RPMI8226 (cell line): ENCODE data around the gene XAB2.
A peak's percentile ranks its signal among the peaks of the same experiment; 100 is the strongest.

Experiments
- DNase-seq: peaks from one replicate; pipeline ENCODE4 v3.0.0-alpha.2; 2015

Gene XAB2

DNA sequence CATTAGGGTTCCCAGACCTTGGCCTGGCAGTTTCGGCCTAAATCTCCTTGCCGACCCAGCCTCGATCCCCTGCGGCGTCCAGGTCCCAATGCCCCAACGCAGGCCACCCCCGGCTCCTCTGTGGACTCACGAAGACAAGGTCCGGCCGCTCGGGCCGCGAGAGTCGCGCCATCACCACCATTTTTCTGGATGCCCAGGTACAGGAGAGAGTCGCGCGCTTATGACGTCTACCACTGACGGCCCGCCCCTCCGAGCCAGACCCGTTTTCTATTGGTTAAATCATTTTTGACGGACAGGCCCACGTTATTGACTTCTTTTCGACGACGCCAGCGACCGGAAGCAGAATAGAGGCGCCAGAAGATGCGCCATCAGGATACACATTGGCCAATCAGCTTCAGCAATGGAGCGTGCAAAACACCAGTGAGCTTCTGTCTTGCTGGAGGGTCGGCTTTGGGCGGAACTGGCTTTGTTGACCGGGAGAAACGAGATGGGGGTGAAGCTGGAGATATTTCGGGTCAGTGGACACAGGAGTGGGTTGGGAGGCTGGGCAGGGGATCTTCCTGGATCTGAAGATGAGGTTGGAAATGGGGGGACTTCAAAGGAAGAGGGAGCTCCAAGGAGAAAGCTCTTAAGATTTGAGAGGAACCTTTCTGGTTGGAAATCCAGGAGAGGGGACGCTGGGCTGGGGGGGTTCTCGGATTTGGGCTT, at the start of gene XAB2, which contains the start of gene PET100:
XAB2 (minus strand) TSS at position 199 of the 708 bp plus-strand sequence; CDS start at position 181, 18 bp downstream.
PET100 (plus strand) TSS at position 447 of the 708 bp plus-strand sequence; CDS start at position 488, 41 bp downstream.
- DNase-seq = peak; percentile 98

DNA sequence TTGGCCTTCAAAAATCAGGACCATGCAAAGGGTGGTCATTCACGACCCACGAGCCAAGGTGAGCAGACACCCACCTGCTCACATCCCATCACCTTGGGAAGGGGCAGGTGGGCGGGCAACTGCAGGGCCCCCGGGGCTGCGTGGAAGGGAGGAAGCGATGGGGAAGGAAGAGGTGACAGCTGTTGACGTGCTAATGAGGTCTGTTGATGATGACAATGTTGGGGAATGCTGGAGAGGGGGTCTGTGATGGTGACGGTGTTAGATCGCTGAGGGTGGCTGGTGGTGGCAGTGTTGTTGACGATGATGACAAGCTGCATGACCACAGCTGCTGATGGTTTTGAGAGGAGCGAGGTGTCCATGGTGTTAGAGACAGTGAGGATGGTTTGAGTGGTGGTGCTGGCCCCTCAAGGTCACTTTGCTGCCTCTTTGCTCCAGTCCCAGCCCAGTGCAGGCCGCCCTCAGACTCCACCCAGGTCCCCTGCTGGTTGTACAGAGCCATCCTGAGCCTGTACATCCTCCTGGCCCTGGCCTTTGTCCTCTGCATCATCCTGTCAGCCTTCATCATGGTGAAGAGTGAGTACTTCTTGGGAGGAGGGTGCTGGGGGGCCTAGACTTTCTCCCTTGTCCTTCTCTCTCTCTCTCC, 48.4 kb upstream of the XAB2 start:
- DNase-seq = no peak

DNA sequence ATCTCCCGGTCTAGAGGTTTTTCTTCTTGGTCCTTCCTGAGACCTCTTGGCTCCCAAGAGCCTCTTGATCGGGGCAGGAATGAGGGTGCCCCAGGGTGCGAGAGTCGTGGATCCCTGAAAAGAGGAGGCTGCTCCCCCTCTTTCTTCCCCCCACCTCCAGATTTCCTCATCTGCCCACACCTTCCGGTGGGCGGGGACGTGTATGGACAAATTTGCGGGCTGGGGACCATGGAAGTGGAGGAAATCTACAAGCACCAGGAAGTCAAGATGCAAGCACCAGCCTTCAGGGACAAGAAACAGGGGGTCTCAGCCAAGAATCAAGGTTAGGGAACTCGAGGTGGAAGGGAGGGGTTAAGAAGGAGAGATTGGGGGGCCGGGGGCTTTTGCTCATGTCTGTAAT, 47.5 kb upstream of the XAB2 start, which contains the start of gene MCEMP1:
MCEMP1 (plus strand) TSS at position 237 of the 400 bp plus-strand sequence; CDS start at position 268, 31 bp downstream.
- no peak for DNase-seq

DNA sequence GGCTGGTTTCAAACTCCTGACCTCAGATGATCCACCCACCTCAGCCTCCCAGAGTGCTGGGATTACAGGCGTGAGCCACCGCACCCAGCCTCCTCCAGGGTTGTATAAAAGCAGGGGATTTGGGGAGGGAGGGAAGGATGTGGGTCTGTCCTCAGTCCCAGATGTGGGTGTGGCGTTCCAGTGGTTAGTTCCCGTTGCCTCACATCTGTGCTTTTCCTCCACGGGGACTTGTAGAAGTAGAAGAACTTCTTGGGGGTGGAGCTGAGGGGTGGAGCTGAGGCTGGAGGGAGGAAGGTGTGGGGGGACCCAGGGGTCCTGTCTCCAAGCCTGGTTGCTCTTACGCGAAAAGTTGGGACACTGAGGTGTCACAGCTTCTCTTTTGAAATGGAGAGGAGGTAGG, 47.0 kb upstream of the XAB2 start:
- DNase-seq = no peak

DNA sequence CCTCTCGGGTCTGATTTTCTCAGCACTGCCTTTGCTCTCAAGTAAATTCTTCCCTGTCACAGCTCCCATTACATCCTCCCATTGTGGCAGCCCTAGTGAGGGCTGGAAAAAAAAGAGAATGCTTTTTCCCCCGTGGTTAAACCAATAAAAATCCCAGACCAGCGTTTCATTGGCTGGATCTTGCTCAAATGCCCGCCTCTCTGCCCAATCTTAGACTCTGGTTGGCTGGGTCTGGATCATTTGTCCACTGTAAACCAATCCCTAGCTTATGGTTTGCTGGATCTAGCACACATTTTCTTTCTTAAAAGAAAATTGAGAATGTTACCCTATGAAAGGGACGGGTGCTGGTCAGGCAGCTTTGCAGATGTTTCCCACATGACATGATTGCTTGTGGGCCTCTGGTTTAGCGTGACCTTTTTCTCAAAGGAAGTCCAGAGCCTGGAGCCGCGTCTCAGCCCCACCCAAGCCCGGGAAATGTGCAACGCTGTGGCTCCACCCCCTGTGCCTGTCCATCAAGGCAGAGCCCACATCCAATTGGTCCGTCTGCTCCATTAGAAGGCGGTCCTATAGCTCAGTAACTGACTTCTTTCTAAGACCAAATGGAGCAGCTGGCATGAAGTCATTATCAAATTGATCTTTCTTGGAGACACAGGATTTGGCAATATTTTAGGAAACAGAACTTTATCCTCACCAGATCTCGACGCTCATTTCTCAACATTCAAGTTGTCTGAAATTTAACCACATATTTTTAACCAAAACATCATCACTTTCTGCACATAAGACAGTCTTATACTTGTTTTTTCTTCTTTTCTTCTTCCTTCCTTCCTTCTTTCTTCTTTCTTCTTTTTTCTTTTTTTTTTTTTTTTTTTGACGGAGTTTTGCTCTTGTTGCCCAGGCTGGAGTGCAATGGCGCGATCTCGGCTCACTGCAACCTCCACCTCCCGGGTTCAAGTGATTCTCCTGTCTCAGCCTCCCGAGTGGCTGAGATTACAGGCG, 45.0 kb upstream of the XAB2 start:
- peak; percentile 89 for DNase-seq

DNA sequence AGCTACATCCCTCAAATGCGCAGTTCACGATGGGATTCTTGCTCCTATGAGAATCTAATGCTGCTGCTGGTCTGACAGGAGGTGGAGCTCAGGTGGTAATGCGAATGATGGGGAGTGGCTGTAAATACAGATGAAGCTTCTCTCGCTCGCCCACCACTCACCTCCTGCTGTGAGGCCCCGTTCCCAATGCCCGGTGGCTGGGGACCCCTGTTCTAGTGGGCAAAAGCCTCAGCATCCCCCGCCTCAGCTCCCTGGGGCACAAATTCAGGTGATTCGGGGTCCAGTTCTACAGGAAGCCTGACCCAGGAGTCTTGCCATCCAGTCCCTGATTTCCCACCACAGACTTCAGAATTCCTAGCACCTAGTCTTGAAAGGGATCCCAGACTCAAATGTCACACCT, 43.2 kb upstream of the XAB2 start:
- DNase-seq = no peak

DNA sequence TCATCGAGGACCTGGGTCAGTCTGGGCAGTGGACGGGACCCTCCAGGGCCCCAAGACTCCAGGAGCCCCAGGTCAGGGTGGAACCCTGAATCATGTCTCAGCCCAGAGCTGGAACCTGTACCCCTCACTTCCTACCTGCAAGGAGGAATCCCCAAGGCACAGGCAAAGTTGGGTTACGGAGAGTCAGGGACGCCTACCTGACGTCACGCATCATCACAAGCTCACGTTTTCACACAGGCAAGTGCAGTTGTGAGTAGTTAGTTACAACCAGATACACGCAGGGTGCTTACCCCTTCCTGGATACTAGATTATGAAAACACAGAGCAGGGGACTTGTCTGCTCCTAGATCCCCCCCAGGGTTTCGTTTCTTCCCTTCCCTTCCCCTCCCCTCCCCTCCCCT, 41.4 kb upstream of the XAB2 start:
- no peak for DNase-seq

DNA sequence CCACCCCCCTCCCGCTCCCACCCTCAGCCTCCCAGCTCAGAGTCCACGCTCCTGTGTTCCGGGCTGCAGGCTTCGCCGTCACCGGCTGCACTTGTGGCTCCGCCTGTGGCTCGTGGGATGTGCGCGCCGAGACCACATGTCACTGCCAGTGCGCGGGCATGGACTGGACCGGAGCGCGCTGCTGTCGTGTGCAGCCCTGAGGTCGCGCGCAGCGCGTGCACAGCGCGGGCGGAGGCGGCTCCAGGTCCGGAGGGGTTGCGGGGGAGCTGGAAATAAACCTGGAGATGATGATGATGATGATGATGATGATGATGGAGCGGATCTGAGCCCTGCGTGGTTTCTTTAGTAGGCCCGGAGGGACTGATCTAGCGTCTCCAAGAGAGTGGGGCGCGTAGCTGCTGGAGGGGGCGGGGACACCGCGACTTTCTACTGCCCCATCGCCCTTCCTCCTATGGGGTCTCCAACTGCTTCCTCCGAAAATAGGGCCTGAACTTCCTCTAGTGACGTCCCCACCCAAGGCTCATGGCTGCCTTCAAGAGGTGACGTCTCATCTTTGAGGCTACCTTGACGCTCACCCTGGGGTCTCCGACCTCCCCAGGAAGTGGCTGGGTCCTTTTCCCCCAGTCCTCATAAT, 40.9 kb upstream of the XAB2 start:
- peak; percentile 60 for DNase-seq

DNA sequence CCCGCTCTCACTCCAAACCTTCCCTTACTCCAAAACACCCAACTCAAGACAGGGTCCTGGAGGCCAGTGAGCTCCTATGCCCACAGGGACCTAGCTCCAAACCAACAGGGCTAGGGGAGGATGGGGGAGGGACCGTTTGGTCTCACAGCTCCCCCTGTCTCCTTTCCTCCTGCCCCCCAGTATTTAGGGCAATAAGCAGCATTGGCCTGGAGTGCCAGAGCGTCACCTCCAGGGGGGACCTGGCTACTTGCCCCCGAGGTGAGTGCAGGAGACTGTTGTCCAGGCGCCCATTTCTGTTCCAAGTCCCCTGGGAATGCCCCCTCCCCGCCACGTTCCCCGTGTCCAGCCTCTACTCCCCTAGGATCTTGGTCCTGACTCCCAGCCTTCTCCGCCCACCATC, 40.3 kb upstream of the XAB2 start:
- DNase-seq = no peak

DNA sequence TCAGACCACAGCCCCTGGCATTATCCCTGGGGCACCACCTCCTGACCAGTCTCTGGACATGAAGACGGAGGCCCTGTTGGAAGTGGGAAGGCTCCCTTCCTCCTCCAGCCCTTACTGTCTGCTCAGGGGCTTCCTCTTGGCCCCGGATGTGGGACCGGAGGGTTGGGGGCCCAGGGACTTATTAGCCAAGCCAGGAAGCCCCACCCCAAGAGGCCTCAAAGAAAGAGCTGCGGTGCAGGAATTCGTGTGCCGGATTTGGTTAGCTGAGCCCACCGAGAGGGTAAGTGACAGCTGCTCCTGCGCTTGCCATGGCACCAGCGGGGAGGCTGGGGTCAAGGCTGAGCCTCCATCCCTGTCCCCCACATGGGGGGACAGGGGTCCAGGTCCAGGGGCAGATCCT, 39.5 kb upstream of the XAB2 start, which contains the start of gene RETN:
RETN (plus strand) TSS at position 208 of the 400 bp plus-strand sequence. CDS start 278 bp downstream, outside the sequence.
- no peak for DNase-seq

DNA sequence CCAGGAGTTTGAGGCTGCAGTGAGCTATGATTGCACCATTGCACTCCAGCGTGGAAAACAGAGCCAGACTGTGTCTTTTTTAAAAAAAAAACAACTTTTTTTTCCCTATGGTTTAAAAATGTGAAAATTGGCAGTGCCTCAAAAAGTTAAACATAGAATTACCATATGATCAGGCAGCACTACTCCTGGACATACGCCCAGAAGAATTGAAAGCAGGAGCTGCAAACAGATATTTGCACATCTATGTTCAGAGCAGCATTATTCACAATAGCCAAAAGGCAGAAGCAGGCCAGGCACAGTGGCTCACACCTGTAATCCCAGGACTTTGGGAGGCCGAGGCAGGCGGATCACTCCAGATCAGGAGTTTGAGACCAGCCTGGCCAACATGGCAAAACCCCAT, 35.7 kb upstream of the XAB2 start:
- DNase-seq = peak; percentile 89

DNA sequence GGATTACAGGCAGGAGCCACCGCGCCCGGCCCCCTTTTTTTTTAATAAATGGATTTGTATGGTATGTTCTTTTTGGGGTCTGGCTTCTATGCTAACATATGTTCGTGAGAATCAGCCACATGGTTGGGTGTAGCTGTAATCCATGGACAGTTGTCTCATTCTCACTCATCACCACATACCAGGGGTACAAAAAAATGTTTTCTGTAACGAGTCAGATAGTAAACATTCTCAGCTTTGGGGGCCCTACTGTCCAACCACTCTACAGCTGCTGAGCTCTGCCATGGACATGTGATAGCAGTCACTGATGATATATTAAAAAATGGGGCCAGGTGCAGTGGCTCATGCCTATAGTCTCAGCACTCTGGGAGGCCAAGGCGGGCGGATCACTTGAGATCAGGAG, 34.4 kb upstream of the XAB2 start:
- no peak for DNase-seq

DNA sequence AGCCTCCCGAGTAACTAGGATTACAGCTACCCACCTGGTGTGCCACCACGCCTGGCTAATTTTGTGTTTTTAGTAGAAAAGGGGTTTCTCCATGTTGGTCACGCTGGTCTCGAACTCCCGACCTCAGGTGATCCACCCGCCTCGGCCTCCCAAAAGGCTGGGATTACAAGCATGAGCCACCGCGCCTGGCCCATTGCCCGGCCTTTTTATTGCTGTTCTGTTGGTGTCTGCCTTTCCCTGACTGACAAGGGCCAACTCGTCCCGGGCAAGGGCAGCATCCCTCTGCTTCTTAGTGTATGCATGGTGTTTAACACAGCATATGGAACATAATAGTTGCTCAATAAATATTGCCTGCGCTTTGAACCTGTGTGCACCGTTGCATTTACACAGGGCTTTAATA, 33.3 kb upstream of the XAB2 start:
- DNase-seq = no peak

DNA sequence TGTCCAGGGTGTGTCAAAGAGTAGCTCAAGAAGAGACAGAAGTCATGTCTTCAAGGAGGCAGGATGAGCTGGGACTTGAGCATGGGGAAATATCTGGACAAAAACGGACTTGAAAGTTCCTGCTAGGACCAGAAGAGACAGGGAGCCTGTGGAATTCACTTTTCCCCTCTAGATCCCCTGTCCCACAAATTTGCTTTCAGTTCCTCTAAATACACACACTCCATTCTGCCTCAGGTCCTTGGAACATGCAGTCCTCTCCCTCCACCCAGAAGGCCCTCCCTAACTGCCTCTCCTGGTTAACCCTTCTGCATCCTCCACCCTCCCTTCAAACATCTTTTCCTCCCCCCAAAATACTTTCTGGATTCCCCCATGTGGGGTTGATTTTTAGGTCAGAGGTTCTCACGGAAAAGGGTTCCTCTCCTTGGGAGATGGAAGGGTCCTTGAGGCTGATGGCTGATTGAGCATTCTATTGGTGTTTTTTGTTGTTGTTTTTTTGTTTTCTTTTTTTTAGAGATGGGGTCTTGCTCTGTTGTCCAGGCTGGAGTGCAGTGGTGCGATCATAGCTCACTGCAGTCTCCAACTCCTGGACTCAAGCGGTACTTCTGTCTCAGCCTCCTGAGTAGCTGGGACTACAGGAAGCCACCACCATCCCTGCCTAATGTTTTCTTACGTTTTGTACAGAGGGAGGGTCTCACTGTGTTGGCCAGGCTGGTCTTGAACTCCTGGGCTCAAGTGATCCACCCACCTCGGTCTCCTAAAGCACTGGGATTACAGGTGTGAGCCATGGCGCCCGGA, 32.6 kb upstream of the XAB2 start:
- no peak for DNase-seq

DNA sequence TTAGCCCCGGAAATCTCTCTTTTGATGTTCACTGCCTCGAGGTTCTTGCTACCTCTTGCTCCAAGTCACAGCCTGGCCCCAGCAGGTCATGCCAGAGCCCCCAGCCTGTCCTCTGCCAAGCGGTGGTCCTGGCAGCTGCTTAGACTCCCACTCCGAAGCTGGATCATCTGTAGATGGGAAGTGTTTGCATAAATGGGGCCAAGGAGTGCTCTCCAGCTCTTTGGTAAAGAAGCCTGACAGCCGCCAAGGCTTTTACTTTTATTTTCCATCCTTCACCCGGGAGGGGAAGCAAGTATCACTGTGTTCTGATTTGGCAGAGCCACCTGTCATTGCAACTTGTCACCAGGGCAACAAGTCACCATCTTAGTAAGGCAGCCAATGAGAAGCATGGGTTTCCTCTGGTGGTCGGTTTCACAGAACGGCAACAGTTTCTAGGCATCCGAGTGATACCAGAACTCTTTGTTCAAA, 28.9 kb upstream of the XAB2 start:
- DNase-seq = peak; percentile 66

DNA sequence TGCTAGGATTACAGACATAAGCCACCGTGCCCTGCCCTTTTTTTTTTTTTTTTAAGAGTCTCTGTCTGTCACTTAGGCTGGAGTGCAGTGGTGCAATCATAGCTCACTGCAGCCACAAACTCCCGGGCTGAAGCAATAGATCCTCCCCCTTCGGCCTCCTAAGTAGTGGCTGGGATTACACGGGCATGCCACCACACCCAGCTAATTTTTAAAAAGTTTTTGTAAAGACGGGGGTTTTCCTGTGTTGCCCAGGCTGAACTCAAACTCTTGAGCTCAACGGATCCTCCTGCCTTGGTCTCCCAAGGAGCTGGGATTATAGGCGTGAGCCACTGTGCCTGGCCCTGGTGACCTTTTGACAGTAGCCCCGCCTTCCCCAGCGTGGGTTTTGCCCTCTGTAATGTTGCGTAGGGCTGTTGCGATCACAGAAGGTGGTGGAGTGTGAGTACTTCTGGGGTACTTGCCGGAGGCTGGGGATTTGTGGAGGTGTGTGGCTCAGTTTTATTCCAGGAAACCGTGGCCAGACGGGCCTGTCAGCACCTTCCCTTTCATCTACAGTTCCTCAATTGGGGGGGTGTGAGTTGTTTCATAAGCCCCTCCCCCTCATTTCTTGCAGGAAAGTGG, 27.9 kb upstream of the XAB2 start:
- DNase-seq = peak; percentile 27

DNA sequence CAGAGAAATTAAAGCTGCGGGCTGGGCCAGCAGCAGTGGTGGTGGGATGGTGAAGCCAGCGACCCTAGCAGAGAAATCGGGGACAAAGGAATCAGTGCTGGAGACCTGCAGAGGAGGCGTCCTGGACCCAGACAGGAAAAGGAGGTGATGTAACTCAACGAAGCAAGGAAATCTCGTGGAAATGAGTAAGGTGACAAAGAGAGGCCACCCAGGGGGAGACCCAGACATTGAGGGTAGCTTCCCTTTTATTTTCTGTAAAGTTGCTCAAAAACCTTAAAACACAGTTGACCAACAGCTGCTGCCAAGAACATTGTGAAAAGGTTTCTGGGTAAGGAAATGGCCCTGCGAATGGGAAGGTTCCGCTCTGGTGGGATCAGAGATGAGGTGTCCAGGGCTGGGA, 26.2 kb upstream of the XAB2 start:
- no peak for DNase-seq

DNA sequence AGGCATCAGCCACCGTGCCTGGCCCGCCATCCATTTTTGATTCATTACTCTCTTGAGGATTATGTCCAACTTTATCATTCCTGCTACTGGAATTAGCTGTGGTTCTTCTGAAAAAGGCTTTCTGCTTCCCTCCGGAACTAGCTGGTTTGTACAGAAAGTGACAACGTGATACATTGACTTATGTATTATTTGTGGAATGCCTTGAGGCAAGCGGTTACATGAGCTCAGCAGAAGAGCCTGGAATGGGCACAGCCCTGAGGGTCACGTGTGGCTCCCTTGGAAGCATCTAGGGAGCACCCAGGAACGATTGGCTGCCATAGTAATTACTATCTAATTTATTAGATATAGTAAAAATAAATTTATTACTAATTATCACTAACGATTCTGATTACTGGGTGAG, 25.1 kb upstream of the XAB2 start:
- DNase-seq = no peak

DNA sequence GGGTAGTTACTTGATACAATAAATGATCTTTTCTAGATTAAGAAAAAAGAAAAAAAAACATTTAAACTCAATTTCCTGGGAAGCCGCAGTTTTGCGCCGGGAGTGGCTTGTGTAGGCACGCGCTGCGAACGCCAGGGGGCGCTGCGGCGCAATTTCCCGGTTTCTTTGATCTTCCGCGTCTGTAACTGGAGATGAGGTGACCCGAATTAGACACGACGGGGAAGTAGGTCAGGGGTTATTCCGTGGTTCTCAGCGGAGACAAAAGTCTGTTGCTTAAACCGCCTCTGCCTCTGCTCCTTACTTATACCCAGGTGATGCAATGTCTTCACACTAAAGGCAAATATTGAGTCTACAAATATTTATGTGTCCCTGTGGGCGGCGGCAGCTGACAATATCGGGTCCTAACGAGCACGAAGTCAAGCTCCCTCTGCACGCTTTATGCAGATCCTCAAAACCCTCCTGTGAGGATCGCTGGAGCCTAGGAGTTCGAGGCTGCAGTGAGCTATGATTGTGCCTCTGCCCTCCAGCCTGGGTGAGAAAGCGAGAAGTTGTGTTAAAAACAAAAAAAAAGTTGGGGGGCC, 22.8 kb upstream of the XAB2 start:
- DNase-seq = peak; percentile 86

DNA sequence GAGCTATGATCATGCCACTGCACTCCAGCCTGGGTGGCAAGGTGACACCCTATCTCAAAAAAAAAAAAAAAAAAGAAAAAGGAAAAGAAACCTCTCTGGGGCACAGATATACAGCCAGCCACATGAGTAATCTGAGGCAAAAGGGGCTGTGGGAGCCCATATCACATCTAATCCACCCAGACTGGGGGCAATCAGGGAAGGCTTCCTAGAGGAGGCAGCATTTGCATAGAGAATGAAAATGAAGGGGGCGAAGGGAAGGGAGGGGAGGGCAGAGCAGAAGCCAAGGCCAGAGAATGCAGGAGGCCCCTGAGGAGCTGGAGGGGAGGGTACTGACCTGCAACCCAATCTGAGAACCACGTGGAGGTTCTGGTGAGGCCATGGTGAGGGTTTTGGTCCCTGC, 20.8 kb upstream of the XAB2 start:
- no peak for DNase-seq
